Ascending aorta (tissue), 2 donors: ENCODE data around the gene NDUFAF8. TPM values are rescaled to one million over a fixed set of nuclear protein-coding genes. Genes with fewer than 3 reads are reported as not detected.

Experiments used
- DNase-seq, 2 donors: peaks; one replicate each; pipeline ENCODE4 v3.0.0-alpha.2; 2019; ENCODE audit warnings: low spot score in 2 of 2
- H3K27ac ChIP-seq, 2 donors: fragments of 200-600 bp; sonication (generic); one replicate each; pipeline ENCODE4 v1.5.1; 2016 to 2017; ENCODE audit warnings: mild to moderate bottlenecking in 1 of 2
- H3K27me3 ChIP-seq: fragments of 200-600 bp; sonication (generic); one replicate; pipeline ENCODE4 v1.5.1; 2017
- H3K36me3 ChIP-seq, 2 donors: fragments of 200-600 bp; sonication (generic); one replicate each; pipeline ENCODE4 v1.5.1; 2016
- H3K4me1 ChIP-seq, 2 donors: fragments of 200-600 bp; sonication (generic); one replicate each; pipeline ENCODE4 v1.5.1; 2016 to 2017; ENCODE audit warnings: mild to moderate bottlenecking in 1 of 2
- H3K4me3 ChIP-seq, 2 donors: fragments of 200-600 bp; sonication (generic); one replicate each; pipeline ENCODE4 v1.5.1; 2016 to 2017; ENCODE audit warnings: mild to moderate bottlenecking in 1 of 2
- H3K9me3 ChIP-seq, 2 donors: fragments of 200-600 bp; sonication (generic); one replicate each; pipeline ENCODE4 v1.5.1; 2016
- CTCF ChIP-seq, 3 experiments: fragments of 200-600 bp in 2 of 3; fragments of 450-650 bp in 1 of 3; sonication (generic) in 2 of 3; IDR thresholded peaks; one replicate each; pipeline ENCODE4 v1.5.1; 2016 to 2019; ENCODE audit warnings: antibody characterized with exemption in 3 of 3, mild to moderate bottlenecking in 1 of 3, moderate library complexity in 1 of 3
- intact Hi-C: fragments of 100-400 bp; cut with DNase I; formaldehyde crosslinking; loops from one replicate; pipeline ENCODE4 v1.15.1; 2023
- total RNA-seq: library from RNA; depleted of rRNA; stranded (reverse); fragments of >200 nt; gene quantifications from one replicate; pipeline ENCODE4 v1.1.0, GENCODE V29; 2016

NDUFAF8 gene
- total RNA-seq, 1 donor from 2014 or later: 6.5 TPM

- H3K4me3 ChIP-seq: no peak overlapping the region
- no peak for DNase-seq
- peaks cover 6 to 8% of the 10 kb centered on the region in 2 donors for H3K36me3 ChIP-seq
- no peaks in the 10 kb centered on the region for H3K4me1 ChIP-seq
- no peak for TF ChIP-seq CTCF (IDR thresholded peaks at IDR 0.05)
- intact Hi-C loops: no loop called here
- peak overlapping the region in 1 of 2 donors; percentile 14 for H3K27ac ChIP-seq
- no peaks in the 10 kb centered on the region for H3K9me3 ChIP-seq
- no peaks in the 10 kb centered on the region for H3K27me3 ChIP-seq
Measured at GRCh38 chr17:81195941-81196495, 43.1 kb upstream of the NDUFAF8 start.

- Histone ChIP-seq H3K27ac (no peak overlapping the region), H3K36me3 (peaks cover 6 to 8% of the 10 kb centered on the region in 2 donors), H3K4me3 (no peak overlapping the region), H3K4me1 (no peaks in the 10 kb centered on the region), H3K27me3 (no peaks in the 10 kb centered on the region), H3K9me3 (no peaks in the 10 kb centered on the region)
- no peak for TF ChIP-seq CTCF (IDR thresholded peaks at IDR 0.05)
- intact Hi-C loops: no loop called here
- no peak for DNase-seq
Measured at GRCh38 chr17:81196505-81197408, 42.4 kb upstream of the NDUFAF8 start.

GRCh38 chr17:81197409-81197795, 41.7 kb upstream of the NDUFAF8 start:
- peaks cover 6 to 8% of the 10 kb centered on the region in 2 donors for H3K36me3 ChIP-seq
- intact Hi-C loops: no loop called here
- TF ChIP-seq CTCF (IDR thresholded peaks at IDR 0.05): no peak

GRCh38 chr17:81197831-81198490, 41.2 kb upstream of the NDUFAF8 start:
- DNase-seq: no peak
- no peak overlapping the region for H3K27ac ChIP-seq
- intact Hi-C loops: no loop called here
- H3K36me3 ChIP-seq: peaks cover 6 to 8% of the 10 kb centered on the region in 2 donors
- no peak for TF ChIP-seq CTCF (IDR thresholded peaks at IDR 0.05)
- H3K4me1 ChIP-seq: no peaks in the 10 kb centered on the region
- no peaks in the 10 kb centered on the region for H3K27me3 ChIP-seq
- no peak overlapping the region for H3K4me3 ChIP-seq
- H3K9me3 ChIP-seq: no peaks in the 10 kb centered on the region

More at GRCh38 chr17:81197409-81197795, 41.7 kb upstream of the NDUFAF8 start:
- Histone ChIP-seq H3K4me3 (no peak overlapping the region), H3K4me1 (no peaks in the 10 kb centered on the region), H3K9me3 (no peaks in the 10 kb centered on the region), H3K27ac (no peak overlapping the region), H3K27me3 (no peaks in the 10 kb centered on the region)
- no peak for DNase-seq

GRCh38 chr17:81198826-81199481, 40.2 kb upstream of the NDUFAF8 start:
- TF ChIP-seq CTCF (IDR thresholded peaks at IDR 0.05): no peak
- H3K27ac ChIP-seq: no peak overlapping the region
- H3K4me3 ChIP-seq: no peak overlapping the region
- intact Hi-C loops: no loop called here
- H3K4me1 ChIP-seq: no peaks in the 10 kb centered on the region
- H3K9me3 ChIP-seq: no peaks in the 10 kb centered on the region
- no peak for DNase-seq
- H3K36me3 ChIP-seq: peaks cover 8 to 10% of the 10 kb centered on the region in 2 donors
- no peaks in the 10 kb centered on the region for H3K27me3 ChIP-seq
